HG03095 (cell line): Measurements from ENCODE around the gene CNTF.

ENCODE experiments used
- ATAC-seq: cut with Tn5 transposase; IDR thresholded peaks from one replicate; pipeline ENCODE4 v1.9.1; 2021; ENCODE audit warnings: moderate library complexity; ENCODE audit not compliant: unreplicated experiment

CNTF gene

DNA sequence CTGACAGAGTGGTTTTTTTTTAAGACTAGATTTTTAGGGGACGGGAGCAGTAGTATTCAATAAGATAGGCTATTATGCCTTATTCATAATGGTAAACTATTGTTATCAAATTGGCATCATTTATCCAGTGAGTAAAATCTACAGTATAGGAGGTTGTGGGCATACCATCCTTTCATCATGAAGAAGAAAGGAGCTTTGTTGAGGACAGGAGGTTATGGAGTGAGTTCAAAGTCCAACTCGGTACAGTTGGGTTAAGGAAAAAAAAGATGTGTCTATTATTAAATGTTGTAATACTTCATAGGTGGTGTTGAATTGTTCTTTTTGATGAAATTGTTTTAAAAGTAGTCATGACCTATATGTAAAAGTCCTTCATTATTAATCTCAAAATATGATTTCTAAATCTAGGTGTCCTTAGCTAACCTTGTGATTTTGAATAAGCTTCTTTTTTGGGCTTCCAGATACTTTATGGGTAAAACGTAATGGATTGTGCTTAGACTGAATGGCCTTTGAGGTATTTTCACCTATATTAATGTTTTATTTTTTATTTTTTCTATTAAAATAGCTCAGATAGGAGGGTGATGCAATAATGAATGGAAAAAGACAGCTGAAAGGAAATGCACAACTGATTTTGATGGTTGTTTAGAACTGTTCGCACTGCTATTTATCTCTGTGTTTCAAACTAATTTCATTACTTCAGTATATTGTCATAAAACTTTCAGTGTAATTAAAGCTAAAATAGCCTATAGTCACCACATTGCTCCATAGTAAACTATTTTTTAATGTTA is 15.3 kb upstream of the CNTF start:
- no peak for ATAC-seq

DNA sequence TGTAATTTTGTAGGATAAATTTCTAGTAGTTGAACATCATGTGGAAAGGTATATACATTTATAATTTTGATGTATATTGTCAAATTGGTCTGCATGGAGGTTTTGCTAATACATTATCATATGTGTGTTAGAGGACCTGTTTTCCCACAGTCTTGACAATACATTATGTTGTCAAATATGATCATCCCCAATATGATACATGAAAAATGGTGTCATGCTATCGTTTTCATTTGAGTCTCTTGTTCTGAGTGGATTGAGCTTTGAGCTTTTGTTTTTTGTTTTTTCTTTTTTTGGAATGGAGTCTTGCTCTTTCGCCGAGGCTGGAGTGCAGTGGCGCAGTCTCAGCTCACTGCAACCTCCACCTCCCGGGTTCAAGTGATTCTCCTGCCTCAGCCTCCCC is 14.1 kb upstream of the CNTF start:
- no peak for ATAC-seq

DNA sequence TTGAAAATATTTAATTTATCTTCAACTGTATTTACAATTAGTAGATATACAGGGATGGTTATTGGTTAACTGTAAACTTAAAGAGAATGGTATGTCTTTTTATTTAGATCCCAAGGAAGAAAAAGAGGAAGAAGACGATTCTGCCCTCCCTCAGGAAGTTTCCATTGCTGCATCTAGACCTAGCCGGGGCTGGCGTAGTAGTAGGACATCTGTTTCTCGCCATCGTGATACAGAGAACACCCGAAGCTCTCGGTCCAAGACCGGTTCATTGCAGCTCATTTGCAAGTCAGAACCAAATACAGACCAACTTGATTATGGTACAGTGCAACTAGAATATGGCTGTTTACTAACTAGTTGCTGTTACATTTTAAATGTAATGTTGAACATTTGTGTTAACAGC is 12.7 kb upstream of the CNTF start:
- no peak for ATAC-seq

DNA sequence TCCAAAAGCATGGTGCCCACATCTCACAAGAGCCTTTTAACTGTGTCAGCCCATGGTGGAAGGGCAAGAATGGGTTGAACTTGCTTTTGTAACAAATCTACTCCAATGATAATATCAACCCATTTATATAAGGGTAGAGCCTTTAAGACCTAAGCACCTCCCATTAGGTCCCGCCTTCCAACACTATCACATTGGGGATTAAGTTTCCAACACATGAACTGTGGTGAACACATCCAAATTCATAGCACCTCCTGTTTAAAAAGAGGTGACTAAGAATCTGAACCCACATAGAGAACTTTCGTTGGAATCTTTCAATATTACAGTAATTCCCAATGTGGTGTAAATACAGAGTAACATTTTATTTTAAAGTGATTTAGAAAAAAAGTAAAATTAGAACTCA is 9.2 kb upstream of the CNTF start:
- no peak for ATAC-seq

DNA sequence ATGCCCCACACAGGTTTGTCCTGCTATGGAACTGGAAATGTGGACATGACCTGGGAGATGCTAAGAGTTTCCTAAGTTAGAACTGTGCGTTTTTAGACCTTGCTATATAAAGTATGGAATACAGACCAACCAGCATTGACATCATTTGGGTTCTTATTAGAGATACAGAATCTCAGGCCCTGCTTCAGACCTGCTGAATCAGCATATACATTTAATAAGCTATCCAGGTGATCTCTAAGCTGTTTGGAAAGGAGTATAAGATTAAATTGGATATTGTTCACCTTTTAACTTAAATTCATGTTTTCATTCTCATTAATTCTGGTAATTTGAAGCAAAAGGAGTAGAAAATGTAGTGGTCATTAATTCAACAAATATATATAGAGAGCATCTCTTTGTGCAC is 6.9 kb upstream of the CNTF start:
- no peak for ATAC-seq

DNA sequence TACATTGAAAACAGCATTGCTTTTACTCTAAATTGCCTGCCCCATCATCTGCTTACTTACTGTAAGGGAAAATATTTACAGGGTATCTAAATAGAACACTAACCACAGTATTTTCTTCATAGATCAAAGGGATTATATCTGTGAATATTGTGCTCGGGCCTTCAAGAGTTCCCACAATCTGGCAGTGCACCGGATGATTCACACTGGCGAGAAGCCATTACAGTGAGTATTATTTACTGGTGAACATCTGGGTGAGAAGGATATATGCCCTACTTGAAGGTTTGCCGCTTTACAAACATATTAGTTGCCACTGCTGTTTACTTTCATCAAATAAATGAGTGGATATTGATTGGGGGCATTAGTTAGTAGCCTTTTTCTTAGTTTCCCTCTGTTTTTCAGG is 5.9 kb upstream of the CNTF start:
- no peak for ATAC-seq

DNA sequence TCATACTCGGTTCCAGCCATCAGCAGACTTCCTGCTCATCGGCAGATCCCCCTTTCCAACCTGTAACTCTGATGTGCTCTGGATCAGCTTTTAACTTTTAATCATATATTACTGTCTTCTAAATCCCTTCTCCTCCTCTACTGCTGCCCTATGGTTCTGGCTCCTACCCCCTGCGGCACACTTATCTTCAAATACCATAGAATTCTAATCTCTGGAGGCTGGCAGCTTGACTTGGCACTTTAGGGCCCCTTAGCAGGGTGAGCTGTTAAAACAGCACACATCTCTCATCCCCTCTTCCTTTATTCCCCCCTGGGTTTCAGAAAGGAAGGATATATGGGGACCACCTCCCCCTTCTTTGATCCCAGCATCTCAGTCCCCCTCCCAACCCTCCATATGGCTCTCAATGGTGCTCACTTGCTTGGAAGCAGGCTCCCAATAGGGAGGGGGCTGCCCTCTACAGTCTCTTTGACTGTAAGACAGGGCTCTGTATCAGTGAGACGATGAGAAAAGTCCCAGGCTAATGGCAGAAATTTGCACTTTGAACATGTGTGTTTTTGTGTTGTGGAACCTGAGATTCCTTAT is 4.4 kb upstream of the CNTF start:
- ATAC-seq, result no peak

DNA sequence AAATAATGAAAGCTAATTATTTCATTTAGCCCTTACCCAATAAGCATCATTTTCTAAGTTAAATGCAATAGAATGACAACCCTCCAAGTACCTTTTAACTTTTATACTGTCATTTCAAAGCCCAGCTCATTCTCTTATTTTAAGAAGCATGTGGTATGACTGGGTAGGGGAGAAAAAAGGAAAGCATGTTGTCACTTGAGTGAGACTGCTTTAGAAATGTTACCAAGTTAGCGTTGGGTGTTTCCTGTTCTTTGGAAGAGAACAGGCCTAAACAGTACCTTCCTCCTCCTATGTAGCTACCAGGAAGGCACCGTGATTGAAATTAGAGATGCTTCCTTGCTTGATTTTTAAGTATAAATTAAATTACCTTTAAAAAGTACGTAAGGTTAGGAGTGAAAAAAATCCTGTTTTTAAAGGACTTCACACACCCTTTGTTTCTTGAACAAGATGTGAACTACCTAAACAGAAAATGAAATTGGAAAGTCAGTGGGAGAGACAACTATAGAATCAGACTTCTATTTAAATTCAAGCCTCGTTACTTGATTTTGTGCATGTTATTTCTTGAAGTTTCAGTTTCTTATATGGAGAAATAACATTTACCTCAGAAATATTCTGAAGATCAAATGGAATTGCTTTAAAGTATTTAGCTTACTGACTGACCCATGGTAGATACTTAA is 741 bp upstream of the CNTF start:
- ATAC-seq, result no peak

DNA sequence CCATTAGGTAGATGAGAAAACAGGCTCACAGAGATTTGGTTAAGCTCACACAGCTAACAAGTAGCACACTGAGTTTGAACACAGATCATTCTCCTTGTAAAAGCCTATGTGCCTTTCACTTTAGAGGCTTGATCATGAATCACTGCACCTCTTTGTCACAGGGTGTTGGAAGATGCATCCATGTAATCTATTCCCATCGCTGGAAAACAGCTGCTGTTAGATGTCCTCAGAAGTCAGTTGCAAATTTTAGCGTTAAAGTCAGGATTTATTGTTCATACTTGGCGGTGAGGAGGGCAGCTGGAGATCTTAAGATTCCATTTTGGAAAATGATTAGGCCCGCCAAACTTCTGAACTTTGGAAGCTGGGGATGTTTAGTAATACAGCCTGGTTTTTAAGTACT is 2.6 kb downstream of the CNTF start:
- no peak for ATAC-seq

DNA sequence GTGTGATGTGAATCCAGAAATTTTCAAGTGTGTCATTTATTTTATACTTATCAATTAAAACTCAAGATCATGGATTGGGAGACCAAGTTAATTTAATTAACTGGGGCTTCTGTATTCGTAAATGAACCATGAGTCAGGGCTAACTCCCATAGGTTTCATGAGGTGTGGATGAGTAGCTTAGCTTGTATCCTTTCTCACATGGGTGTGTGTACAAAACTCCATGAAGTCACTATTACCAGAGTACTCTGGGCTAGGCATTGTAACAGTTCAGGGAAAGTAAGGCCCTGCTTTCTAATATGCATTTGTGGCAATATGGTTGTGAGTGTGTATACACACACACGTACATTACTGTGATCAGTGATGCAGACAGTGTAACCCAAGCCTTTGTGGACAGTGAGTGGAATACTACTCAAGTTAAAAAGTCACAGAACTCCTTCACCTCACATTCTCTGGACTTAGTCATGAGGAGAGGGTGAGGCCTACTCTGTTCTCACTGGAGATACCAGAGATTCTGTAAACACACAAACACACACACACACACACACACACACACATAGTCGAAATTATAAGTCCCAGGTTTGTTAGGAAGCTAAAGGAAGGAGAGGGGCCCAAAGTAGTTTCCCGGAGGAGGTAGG is 3.5 kb downstream of the CNTF start:
- no peak for ATAC-seq

DNA sequence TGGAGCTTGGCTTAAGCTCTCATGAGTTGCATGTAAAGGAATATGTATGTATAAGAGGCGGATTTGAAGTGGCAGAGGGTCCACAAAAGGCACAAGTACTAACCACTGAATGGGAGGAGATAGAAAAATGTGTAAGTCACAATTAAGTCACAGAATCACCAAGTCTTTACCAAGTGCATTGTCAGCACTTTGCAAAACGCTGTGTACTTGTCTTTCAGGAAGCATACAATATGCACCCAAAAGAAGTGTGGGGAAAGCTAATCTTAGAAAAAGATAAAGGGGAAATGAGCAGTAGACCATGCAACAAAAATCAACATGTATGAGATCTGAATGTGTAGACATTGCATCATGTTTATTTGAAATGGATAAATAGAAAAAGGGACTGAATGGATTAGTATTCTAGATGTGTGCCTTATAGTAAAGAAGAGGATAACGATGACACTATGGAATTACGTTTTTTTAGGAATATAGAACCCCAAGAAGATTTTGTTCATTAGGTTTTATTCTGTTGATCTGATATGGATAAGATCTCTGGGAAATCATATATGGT is 4.5 kb downstream of the CNTF start:
- ATAC-seq, result no peak

DNA sequence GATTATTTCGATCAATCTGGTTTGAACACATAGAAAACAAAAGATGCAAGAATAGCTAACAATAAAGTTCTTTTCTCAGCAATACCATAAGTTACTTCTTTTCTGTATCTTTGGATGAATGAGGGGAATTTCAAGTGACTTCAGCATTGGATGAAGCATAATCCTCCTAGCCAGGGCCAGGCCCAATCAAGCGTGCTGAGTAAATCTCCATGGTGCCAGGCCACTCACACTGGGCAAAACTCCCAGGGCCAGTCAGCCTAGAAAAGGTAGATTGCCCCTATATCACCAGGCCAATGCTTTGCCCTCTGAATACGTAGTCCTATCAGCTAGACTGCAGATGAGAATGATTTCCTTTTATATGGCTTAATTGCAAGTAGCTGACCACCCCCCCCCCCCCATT is 6.0 kb downstream of the CNTF start:
- ATAC-seq, result no peak

DNA sequence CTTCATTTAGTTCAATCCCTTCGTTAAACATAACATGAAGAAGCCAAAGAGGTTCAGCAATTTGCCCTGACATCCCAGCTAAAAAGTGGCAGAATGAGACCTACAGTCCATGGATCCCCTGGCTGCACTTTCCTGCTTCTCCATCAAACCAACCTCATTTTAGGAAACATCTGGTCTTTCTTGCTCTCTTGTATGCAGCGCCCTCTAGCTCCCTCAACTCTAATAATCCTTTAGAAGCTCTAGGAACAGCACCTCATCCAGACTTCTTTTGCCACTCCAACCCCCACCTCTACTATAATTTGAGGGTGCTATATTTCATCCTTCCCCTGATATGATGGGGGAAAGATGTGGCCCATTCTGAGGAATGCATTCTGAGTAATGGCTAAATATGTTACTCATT is 7.4 kb downstream of the CNTF start:
- ATAC-seq, result no peak

DNA sequence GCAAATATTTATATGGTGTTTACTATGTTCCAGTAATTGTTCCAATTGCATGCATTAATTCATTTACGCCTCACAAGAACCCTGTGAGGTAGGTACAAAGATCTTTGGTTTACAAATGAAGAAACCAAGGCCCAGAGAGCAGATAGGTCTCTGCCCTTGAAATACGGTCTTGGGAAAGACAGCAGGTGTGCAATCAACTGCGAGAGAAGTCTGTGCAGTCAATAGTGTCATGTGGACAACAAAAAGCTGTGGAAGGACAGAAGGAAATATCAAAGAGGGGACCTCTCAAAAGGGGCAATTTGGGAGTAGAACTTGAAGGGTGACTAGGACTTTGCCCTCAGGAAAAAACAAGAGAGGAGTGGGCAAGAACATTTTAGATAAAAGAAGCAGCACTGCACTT is 8.9 kb downstream of the CNTF start:
- ATAC-seq, result no peak

DNA sequence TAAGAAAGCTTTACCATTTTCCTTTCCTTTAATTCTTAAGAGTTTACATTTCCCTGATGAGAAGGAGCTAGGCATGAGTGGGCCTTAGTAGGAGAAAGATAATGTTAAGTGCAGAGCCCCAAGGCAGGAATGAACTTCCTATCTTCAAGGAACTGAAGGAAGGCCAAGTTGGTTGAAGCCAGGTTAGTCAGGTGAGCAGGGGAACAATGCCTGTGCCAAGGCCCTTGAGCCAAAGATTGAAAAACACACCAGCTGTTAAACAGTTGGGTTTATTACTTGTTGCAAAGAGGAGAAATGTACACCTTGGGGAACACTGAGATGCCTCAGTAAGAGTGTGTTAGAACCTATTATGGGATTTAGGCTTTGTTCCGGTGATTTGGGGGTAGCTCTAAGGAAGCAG is 10.0 kb downstream of the CNTF start:
- ATAC-seq, result no peak

DNA sequence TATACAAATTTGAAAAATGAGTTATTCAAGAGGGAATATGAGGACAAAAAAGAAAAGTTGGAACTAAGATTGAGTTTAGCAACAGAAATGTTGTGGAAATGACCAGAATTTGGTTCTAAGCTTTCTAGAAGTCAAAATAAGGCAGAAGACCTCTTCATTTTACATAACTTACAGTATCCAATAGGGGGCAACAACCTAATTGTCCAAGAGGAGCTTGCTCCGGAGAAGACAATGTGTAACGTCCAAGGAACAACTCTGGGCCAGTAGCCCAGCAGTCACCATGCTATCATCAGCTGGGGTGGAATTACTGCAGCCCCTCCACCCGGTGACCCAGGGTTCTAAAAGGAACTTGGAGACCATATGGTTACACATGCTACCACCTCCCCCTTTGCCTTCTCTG is 14.1 kb downstream of the CNTF start:
- ATAC-seq, result no peak

DNA sequence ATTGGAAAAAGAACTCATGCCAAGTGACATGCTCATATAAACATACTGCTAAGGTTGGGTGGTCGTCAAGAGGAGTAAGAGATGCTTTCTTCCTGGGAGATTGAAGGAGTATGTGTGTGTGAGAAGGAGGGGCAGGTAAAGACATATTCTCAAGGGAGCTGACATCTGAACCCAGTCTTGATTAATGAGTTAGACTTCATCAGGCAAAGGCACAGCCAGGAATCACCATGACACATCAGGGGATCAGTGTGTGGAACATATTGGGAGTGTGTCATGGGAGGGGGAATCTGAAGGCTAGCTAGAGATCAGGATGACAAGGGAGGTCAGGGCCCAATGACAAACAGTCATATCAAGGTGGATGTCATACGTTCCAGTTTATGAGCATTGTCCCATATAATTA is 14.9 kb downstream of the CNTF start:
- ATAC-seq, result no peak

DNA sequence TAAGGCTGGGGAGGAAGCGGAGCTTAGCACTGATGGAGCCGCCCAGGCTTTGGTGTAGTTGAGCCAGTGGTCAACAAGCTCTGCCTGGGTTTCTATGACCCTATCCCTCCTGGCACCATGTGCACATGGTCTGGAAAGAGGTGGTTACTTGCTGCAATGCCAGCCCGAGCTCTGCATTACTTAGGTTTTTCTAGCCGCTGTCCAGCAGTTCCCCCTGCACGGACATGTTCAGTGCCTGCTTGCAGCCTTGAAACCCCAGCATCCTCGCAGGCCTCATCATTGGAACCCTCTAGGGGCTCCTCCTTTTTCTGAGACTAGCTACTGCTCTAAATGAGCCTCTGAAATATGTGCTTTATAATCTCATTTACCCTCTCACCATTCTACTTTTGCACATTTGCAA is 16.6 kb downstream of the CNTF start:
- ATAC-seq, result no peak

DNA sequence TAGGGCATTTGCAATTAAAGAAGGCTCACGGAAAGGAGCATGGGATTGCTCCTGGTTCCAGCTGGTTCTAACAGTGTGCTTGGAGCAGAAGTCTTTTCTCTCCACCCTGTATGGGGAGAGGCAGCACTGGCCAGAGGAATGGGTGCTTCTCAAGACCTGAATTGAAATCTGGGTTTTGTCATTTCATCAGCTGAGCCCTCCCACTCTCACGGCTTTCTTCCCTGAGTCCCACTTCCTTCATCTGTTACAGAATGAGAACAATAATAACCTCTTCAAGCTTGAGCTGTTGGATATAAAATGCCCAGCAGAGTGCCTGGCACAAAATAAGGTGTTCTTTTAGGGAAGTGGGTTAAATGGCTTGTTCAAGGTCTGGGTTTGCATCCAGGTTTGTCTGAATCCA is 17.2 kb downstream of the CNTF start:
- no peak for ATAC-seq

DNA sequence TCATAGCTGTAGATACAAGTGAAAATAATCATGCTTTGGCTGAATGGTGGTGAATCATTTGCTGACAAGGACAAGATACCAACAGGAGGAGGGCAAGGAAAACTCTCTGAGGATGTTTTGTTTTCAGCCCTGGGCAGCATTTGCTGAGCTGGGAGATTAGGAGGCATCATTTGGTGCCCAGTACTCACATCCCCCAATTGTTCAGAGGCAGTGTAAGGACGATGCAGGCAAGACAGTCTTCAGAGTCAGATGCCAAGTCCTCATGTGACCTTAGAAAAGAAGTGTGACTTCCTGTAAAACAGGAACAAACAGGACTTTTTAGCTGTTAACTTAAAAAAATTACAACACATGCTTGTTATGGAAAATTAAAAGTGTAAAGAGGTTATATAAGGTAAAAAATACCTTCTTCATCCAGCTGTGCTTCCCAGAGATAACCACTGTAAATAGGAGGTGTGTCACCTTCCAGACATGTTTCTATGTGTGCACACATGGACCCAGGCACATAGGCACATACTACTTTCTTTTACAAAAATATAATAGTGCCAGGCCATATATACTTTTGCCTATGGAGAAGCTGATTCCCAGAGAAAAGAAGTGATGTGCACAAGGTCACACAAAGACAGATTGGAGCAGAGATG is 18.0 kb downstream of the CNTF start:
- ATAC-seq, result no peak

DNA sequence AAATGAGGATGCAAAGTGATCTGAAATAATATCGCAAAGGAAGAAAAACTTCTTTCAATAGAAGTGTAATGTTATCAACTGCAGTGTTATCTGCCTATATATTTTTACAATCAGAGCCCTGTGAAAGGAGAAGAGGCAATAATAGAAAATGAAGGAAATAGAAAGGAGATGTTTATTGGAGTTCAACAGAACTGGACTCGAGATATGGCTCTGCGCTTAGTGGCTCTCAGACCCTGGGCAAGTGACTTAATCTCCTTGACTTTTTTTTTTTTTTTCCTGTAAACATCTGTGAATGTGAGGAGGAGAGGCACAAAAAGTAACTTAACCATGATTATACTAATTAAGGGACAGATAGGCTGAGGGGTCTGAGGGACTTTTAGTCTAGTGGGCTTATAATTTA is 18.9 kb downstream of the CNTF start:
- no peak for ATAC-seq
